GM12875 (cell line): ENCODE measurements around the gene LPCAT1.

Experiments used
- H3K4me3 ChIP-seq: one replicate; pipeline ENCODE4 v1.5.1; 2011; ENCODE audit warnings: low read depth, low read length, control low read depth
- CTCF ChIP-seq: IDR thresholded peaks from 2 replicates; pipeline ENCODE4 v1.5.1; 2011; ENCODE audit warnings: low read depth, mild to moderate bottlenecking, control low read depth, inconsistent platforms, low read length, moderate library complexity, borderline replicate concordance; ENCODE audit not compliant: insufficient read depth

Gene LPCAT1

GRCh38 chr5:1444361-1445189, 79.2 kb downstream of the LPCAT1 start:
- no peak for TF ChIP-seq CTCF
- no peak overlapping the region for H3K4me3 ChIP-seq

DNA sequence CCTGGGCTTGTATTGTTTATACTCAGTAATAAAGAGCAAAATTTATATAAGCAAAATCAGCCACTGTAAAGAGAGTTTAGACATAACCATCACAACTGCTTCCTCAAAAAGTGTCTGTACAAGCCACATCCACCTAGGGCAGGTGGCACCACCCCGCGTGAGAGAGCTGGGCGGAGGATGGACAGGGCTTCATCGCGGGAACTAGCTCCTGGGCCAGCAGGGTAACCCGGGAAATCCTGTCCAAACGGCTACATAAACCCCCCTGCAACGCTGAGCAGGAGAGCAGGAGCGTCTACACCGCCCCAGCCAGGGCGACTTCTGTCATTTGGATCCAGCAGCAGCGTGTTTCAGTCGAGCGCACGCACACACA, 79.8 kb downstream of the LPCAT1 start:
- no peak overlapping the region for H3K4me3 ChIP-seq
- no peak for TF ChIP-seq CTCF

GRCh38 chr5:1443171-1443570, 80.6 kb downstream of the LPCAT1 start:
- TF ChIP-seq CTCF, result no peak
- H3K4me3 ChIP-seq, result no peak overlapping the region

DNA sequence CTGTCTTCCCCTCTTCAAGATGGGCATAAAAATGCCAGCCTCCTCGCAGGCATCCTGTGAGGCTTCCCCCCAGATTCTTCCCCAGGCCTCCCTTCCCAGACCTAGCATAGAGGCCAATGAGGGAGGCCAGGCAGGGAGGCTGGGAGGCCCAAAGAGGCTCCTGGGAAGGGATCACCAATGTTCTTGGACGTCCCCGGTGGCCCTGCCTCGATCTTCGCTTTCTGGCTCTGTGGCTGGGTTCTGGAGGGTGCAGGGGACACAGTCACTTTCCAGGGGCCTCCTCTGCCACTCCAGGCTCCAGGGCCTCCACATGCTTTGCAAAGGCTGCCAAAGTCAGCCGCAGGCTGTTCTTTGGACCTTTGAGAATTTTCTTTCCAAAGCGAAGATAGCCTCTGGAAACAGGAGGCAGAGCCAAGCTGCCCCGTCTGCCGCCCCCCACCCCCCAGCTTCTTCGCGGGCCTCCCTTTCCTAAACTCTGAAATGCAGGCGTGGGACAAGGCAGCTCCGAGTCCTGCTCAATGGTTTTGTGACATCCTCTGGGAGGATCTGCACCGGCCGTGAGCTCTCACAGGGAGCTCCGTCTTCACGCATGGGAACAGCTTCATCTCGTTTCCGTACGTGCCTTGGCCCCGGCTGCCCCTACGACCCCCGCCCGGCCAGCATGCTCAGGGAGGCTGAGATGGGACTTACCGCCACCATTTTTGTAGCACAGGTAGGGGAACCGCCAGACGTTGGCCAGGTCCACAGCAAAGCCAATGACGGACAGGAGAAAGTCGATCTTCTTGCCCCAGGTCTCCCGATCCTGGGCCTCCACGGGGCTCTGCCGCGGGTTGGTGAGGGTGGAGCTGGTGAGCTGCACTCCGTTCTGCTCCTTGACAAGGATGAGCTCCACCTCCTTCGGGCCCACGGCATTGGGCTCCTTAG, 81.3 kb downstream of the LPCAT1 start:
- TF ChIP-seq CTCF, result no peak
- H3K4me3 ChIP-seq, result no peak overlapping the region

GRCh38 chr5:1441166-1441865, 82.4 kb downstream of the LPCAT1 start:
- H3K4me3 ChIP-seq, result no peak overlapping the region

GRCh38 chr5:1440098-1440493, 83.7 kb downstream of the LPCAT1 start:
- no peak for TF ChIP-seq CTCF
- H3K4me3 ChIP-seq, result no peak overlapping the region

More at GRCh38 chr5:1441166-1441865, 82.4 kb downstream of the LPCAT1 start:
- TF ChIP-seq CTCF, result no peak
